Naive B cell (primary cell): ENCODE measurements around the gene MLXIPL. TPM values are rescaled to one million over a fixed set of nuclear protein-coding genes. Genes with fewer than 3 reads are reported as not detected.
A peak's percentile ranks its signal among the peaks of the same experiment; 100 is the strongest.
"Not testable (repeated sequence)": the region's sequence is repeated elsewhere in the genome, so short reads cannot be mapped to it uniquely, and the experiment has no call there.

Experiments
- ATAC-seq, 2 donors: fragments of 150-1000 bp; cut with Tn5 transposase; 2 replicates each; pipeline ENCODE4 v1.10.0; 2021; ENCODE audit warnings: low read depth in 2 of 2, mild to moderate bottlenecking in 2 of 2, moderate library complexity in 2 of 2
- DNase-seq: peaks from one replicate; pipeline ENCODE4 v3.0.0; 2022
- H3K27ac Mint-ChIP-seq, 6 donors: one replicate each; pipeline ENCODE4 v1.8.0; 2020 to 2022; ENCODE audit warnings: mild to moderate bottlenecking in 6 of 6, mixed read lengths in 6 of 6, moderate library complexity in 5 of 6, inconsistent platforms in 2 of 6
- H3K27me3 Mint-ChIP-seq, 3 donors: one replicate each; pipeline ENCODE4 v1.8.0; 2021 to 2022; ENCODE audit warnings: mixed read lengths in 3 of 3, mild to moderate bottlenecking in 1 of 3
- H3K36me3 Mint-ChIP-seq, 2 donors: one replicate each; pipeline ENCODE4 v1.8.0; 2020 to 2022; ENCODE audit warnings: mixed read lengths in 2 of 2, inconsistent platforms in 1 of 2, mild to moderate bottlenecking in 1 of 2
- H3K4me1 Mint-ChIP-seq, 3 donors: one replicate each; pipeline ENCODE4 v1.8.0; 2020 to 2022; ENCODE audit warnings: mixed read lengths in 3 of 3, inconsistent platforms in 1 of 3, mild to moderate bottlenecking in 1 of 3, moderate library complexity in 1 of 3
- H3K4me3 Mint-ChIP-seq, 8 donors: one replicate each; pipeline ENCODE4 v1.8.0; 2020 to 2022; ENCODE audit warnings: mild to moderate bottlenecking in 8 of 8, mixed read lengths in 8 of 8, moderate library complexity in 8 of 8, inconsistent platforms in 2 of 8
- H3K9me3 Mint-ChIP-seq, 7 donors: one replicate each; pipeline ENCODE4 v1.8.0; 2020 to 2022; ENCODE audit warnings: mixed read lengths in 7 of 7, mild to moderate bottlenecking in 5 of 7, inconsistent platforms in 2 of 7, moderate library complexity in 1 of 7
- polyA plus RNA-seq, 6 donors: library from polyadenylated mRNA; unstranded; fragments of 300-500 nt; fragmentation: Illumina TruSeq; gene quantifications; one replicate each; pipeline ENCODE4 v1.2.3, GENCODE V29; 2021; ENCODE audit warnings: low read depth in 6 of 6

Gene MLXIPL
- polyA plus RNA-seq, 6 donors from 2014 or later, result not detected

GRCh38 chr7:73633844-73634243 lies 9.5 kb upstream of the MLXIPL start:
- peaks cover 0 to 2% (median 0%) of the 10 kb centered on the region in 7 donors for H3K9me3 Mint-ChIP-seq
- peaks cover 0 to 3% (median 0%) of the 10 kb centered on the region in 3 donors for H3K4me1 Mint-ChIP-seq
- no peak for DNase-seq

GRCh38 chr7:73633323-73633722 lies 9.0 kb upstream of the MLXIPL start:
- H3K4me3 Mint-ChIP-seq, result no peak overlapping the region

More at GRCh38 chr7:73633844-73634243, 9.5 kb upstream of the MLXIPL start:
- no peaks in the 10 kb centered on the region for H3K36me3 Mint-ChIP-seq
- no peak for ATAC-seq
- no peak overlapping the region for H3K27ac Mint-ChIP-seq
- peaks cover 41 to 70% (median 50%) of the 10 kb centered on the region in 3 donors for H3K27me3 Mint-ChIP-seq
- H3K4me3 Mint-ChIP-seq, result no peak overlapping the region

GRCh38 chr7:73631558-73631957 lies 7.2 kb upstream of the MLXIPL start:
- Mint-ChIP-seq H3K27ac (no peak overlapping the region), H3K4me3 (no peak overlapping the region), H3K9me3 (peaks cover 0 to 2% (median 0%) of the 10 kb centered on the region in 7 donors), H3K27me3 (peaks cover 50 to 80% (median 63%) of the 10 kb centered on the region in 3 donors), H3K4me1 (peaks cover 0 to 3% (median 0%) of the 10 kb centered on the region in 3 donors), H3K36me3 (no peaks in the 10 kb centered on the region)
- ATAC-seq (no peak), DNase-seq (no peak)

More at GRCh38 chr7:73633323-73633722, 9.0 kb upstream of the MLXIPL start:
- no peak for ATAC-seq
- Mint-ChIP-seq H3K27me3 (peaks cover 46 to 75% (median 55%) of the 10 kb centered on the region in 3 donors), H3K36me3 (no peaks in the 10 kb centered on the region), H3K4me1 (peaks cover 0 to 3% (median 0%) of the 10 kb centered on the region in 3 donors), H3K27ac (no peak overlapping the region), H3K9me3 (peaks cover 0 to 2% (median 0%) of the 10 kb centered on the region in 7 donors)
- no peak for DNase-seq

- peaks cover 4 to 7% (median 4%) of the 10 kb centered on the region in 3 donors for H3K4me1 Mint-ChIP-seq
- peaks cover 0 to 1% (median 0%) of the 10 kb centered on the region in 7 donors for H3K9me3 Mint-ChIP-seq
- H3K36me3 Mint-ChIP-seq, result no peaks in the 10 kb centered on the region
- H3K4me3 Mint-ChIP-seq, result no peak overlapping the region
- H3K27me3 Mint-ChIP-seq, result peaks cover 38 to 85% (median 66%) of the 10 kb centered on the region in 3 donors
- H3K27ac Mint-ChIP-seq, result peak overlapping the region in 1 of 6 donors; percentile 88
- DNase-seq (no peak), ATAC-seq (no peak)
These were observed 4.2 kb upstream of the MLXIPL start for GRCh38 chr7:73628504-73628903.

- H3K27me3 Mint-ChIP-seq, result peaks cover 37 to 85% (median 65%) of the 10 kb centered on the region in 3 donors
- H3K4me3 Mint-ChIP-seq, result peak overlapping the region in 1 of 8 donors; percentile 36
These were observed 2.5 kb upstream of the MLXIPL start for GRCh38 chr7:73626814-73627213.

GRCh38 chr7:73625276-73625675 lies 954 bp upstream of the MLXIPL start:
- no peak overlapping the region for H3K27ac Mint-ChIP-seq
- H3K4me1 Mint-ChIP-seq, result peaks cover 8 to 14% (median 11%) of the 10 kb centered on the region in 3 donors
- ATAC-seq, result no peak
- H3K36me3 Mint-ChIP-seq, result no peaks in the 10 kb centered on the region
- H3K9me3 Mint-ChIP-seq, result peaks cover 0 to 1% (median 0%) of the 10 kb centered on the region in 7 donors
- DNase-seq, result no peak
- peaks cover 27 to 84% (median 72%) of the 10 kb centered on the region in 3 donors for H3K27me3 Mint-ChIP-seq
- H3K4me3 Mint-ChIP-seq, result peak overlapping the region in 1 of 8 donors; percentile 75

More at GRCh38 chr7:73626814-73627213, 2.5 kb upstream of the MLXIPL start:
- H3K36me3 Mint-ChIP-seq, result no peaks in the 10 kb centered on the region
- DNase-seq, result no peak
- H3K27ac Mint-ChIP-seq, result no peak overlapping the region
- ATAC-seq, result no peak
- H3K9me3 Mint-ChIP-seq, result peaks cover 0 to 1% (median 0%) of the 10 kb centered on the region in 7 donors
- H3K4me1 Mint-ChIP-seq, result peaks cover 8 to 14% (median 11%) of the 10 kb centered on the region in 3 donors

GRCh38 chr7:73624669-73625001 lies 313 bp upstream of the MLXIPL start:
- peaks cover 33 to 88% (median 77%) of the 10 kb centered on the region in 3 donors for H3K27me3 Mint-ChIP-seq
- H3K4me3 Mint-ChIP-seq, result peak overlapping the region in 6 of 8 donors; percentile 35 to 75 (median 56)
- H3K27ac Mint-ChIP-seq, result no peak overlapping the region

GRCh38 chr7:73622909-73623797 lies 1.2 kb downstream of the MLXIPL start:
- DNase-seq (no peak), ATAC-seq (peak in 1 of 2 donors; percentile 27)
- H3K27ac Mint-ChIP-seq, result no peak overlapping the region
- no peaks in the 10 kb centered on the region for H3K36me3 Mint-ChIP-seq
- H3K27me3 Mint-ChIP-seq, result peaks cover 29 to 87% (median 72%) of the 10 kb centered on the region in 3 donors
- H3K9me3 Mint-ChIP-seq, result peaks cover 0 to 1% (median 0%) of the 10 kb centered on the region in 7 donors
- H3K4me1 Mint-ChIP-seq, result peaks cover 8 to 14% (median 11%) of the 10 kb centered on the region in 3 donors
- peak overlapping the region in 7 of 8 donors; percentile 25 to 81 (median 70) for H3K4me3 Mint-ChIP-seq

More at GRCh38 chr7:73624669-73625001, 313 bp upstream of the MLXIPL start:
- H3K36me3 Mint-ChIP-seq, result no peaks in the 10 kb centered on the region
- DNase-seq, result no peak
- peaks cover 0 to 1% (median 0%) of the 10 kb centered on the region in 7 donors for H3K9me3 Mint-ChIP-seq
- no peak for ATAC-seq
- peaks cover 8 to 14% (median 11%) of the 10 kb centered on the region in 3 donors for H3K4me1 Mint-ChIP-seq

- no peak for DNase-seq
- no peak for ATAC-seq
- H3K27ac Mint-ChIP-seq, result no peak overlapping the region
- peaks cover 0 to 1% (median 0%) of the 10 kb centered on the region in 7 donors for H3K9me3 Mint-ChIP-seq
- peaks cover 24 to 86% (median 66%) of the 10 kb centered on the region in 3 donors for H3K27me3 Mint-ChIP-seq
- H3K4me3 Mint-ChIP-seq, result peak overlapping the region in 4 of 8 donors; percentile 12 to 71 (median 50)
- no peaks in the 10 kb centered on the region for H3K36me3 Mint-ChIP-seq
- H3K4me1 Mint-ChIP-seq, result peaks cover 8 to 14% (median 11%) of the 10 kb centered on the region in 3 donors
These were observed 1.8 kb downstream of the MLXIPL start for GRCh38 chr7:73622527-73622908.

- H3K36me3 Mint-ChIP-seq, result no peaks in the 10 kb centered on the region
- H3K27me3 Mint-ChIP-seq, result peaks cover 19 to 76% (median 55%) of the 10 kb centered on the region in 3 donors
- DNase-seq (no peak), ATAC-seq (no peak)
- no peak overlapping the region for H3K27ac Mint-ChIP-seq
- peaks cover 8 to 14% (median 11%) of the 10 kb centered on the region in 3 donors for H3K4me1 Mint-ChIP-seq
- peaks cover 0 to 1% (median 0%) of the 10 kb centered on the region in 7 donors for H3K9me3 Mint-ChIP-seq
- no peak overlapping the region for H3K4me3 Mint-ChIP-seq
These were observed 2.9 kb downstream of the MLXIPL start for GRCh38 chr7:73621168-73622063.

GRCh38 chr7:73619394-73619793 lies 4.9 kb downstream of the MLXIPL start:
- Mint-ChIP-seq H3K27ac (peak overlapping the region in 1 of 6 donors; percentile 49), H3K4me1 (peaks cover 7 to 14% (median 8%) of the 10 kb centered on the region in 3 donors), H3K27me3 (peaks cover 20 to 74% (median 46%) of the 10 kb centered on the region in 3 donors)
- ATAC-seq, H3K4me3 Mint-ChIP-seq, DNase-seq, H3K9me3 Mint-ChIP-seq, H3K36me3 Mint-ChIP-seq: not testable (repeated sequence)

GRCh38 chr7:73618538-73618937 lies 5.8 kb downstream of the MLXIPL start:
- no peak for DNase-seq
- ATAC-seq, result no peak
- no peaks in the 10 kb centered on the region for H3K9me3 Mint-ChIP-seq
- no peak overlapping the region for H3K27ac Mint-ChIP-seq
- H3K27me3 Mint-ChIP-seq, result peaks cover 23 to 78% (median 48%) of the 10 kb centered on the region in 3 donors
- H3K4me3 Mint-ChIP-seq, result no peak overlapping the region
- peaks cover 4 to 11% (median 4%) of the 10 kb centered on the region in 3 donors for H3K4me1 Mint-ChIP-seq
- no peaks in the 10 kb centered on the region for H3K36me3 Mint-ChIP-seq

GRCh38 chr7:73617520-73617919 lies 6.8 kb downstream of the MLXIPL start:
- not testable (repeated sequence) for H3K36me3 Mint-ChIP-seq, H3K4me3 Mint-ChIP-seq, H3K9me3 Mint-ChIP-seq, DNase-seq, ATAC-seq, H3K27ac Mint-ChIP-seq, H3K4me1 Mint-ChIP-seq
- peaks cover 31 to 78% (median 46%) of the 10 kb centered on the region in 3 donors for H3K27me3 Mint-ChIP-seq
